HG02623 (cell line): ENCODE measurements around the gene PLCD3.
A peak's percentile ranks its signal among the peaks of the same experiment; 100 is the strongest.

Experiments used
- ATAC-seq: cut with Tn5 transposase; IDR thresholded peaks from one replicate; pipeline ENCODE4 v1.9.1; 2021; ENCODE audit warnings: moderate library complexity; ENCODE audit not compliant: unreplicated experiment

PLCD3 gene

DNA sequence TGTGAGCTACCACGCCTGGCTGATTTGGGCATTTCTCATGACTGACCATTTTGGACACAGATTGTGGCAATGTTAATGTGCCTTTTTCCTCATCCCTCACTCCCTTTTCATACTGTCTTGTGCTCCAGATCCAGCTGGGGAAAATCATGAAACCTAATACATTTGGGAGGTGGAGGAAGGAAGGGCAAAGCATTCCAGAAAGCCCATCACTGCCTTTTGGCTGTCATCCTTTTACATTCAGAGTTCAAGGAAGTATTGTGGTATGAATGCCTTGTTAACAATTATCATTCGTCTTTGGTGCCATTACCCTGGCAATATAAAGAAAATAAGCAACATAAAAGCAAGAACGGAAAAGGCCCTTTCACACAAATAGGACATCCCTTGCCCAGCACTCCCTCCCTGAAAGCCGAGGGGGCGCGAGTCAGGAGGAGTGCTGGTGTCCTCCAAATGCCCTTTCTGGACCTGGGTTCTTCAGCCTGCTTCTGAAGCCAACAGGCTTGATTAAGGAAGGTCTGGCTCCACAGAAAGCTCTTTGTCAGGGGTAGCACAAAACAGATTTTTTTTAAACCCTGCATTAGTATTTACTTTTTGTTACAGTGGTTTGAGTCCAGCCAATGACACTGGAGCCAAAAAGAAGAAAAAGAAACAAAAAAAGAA is 51.1 kb downstream of the PLCD3 start:
- no peak for ATAC-seq

GRCh38 chr17:45077643-45078042 is 54.7 kb downstream of the PLCD3 start:
- no peak for ATAC-seq

DNA sequence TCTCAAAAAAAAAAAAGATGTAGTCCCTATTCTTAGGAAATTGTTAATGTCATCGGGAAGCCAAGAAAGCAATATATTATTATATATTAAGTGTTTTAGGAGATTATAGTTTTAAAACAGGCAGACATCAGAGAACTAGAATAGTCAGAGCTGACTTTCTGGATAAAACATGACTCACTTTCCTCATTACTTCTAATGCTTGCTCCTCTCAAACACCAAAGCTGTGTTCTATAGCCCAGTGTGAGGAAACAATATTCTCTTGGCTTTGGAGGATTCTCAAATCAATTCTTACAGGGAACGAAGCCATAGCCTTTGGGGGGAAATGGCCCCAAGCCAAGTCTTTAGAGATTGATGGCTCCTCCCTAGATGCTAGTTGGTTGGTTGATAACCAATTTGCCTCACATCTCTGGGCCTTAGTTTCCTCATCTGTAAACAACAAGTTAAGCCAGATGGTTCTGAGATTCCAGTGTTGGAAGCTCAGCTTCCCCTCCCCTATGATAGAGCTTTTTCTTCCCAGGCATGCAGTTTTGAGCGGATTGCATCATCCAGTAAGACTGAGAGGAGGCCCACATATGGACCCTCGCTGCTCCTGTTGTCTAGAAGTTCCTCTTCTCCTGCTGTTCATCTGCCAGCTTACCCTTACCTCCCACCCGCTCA is 58.8 kb downstream of the PLCD3 start:
- ATAC-seq: no peak

DNA sequence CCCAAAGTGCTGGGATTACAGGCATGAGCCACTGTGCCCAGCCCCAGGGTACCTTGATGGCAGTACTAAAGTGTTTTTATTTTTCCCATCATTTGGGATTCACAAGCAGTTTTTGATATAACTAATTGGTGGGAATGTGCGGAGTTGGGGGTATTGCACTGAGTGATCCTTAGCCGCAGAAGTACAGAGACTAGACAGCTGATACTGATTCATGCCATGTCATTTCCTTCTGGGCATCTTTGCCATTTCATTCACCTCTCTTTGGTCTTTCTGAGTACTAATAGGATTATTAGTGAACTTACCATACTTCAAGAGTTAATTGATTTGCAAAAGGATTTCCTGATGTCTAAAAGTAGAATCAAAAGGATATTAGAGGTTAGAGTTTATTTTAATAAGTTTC is 61.5 kb downstream of the PLCD3 start:
- ATAC-seq: no peak

- no peak for ATAC-seq
Observed at GRCh38 chr17:45070001-45070400, 62.3 kb downstream of the PLCD3 start.

DNA sequence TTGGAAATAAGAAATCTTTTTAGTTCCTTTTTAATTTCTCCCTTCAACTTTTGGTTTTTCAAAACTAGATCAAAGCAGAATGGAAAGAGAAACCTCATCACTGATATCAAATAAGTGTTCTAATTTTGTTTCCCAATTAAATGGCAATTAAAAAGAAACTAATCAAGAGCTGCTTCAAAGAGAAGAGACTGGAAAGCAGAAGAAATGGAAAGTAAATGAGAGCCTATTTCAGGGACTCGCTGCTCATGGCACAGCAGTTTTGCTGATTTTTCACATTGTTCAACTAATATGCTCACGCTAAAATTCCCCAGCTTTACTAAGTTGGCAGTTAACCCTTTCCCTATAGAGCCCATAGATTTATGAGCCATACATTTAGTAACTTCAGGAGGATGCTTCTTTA is 64.7 kb downstream of the PLCD3 start:
- ATAC-seq: no peak

- ATAC-seq: no peak
Observed at GRCh38 chr17:45063198-45063597, 69.1 kb downstream of the PLCD3 start.

GRCh38 chr17:45061606-45062205 is 70.6 kb downstream of the PLCD3 start:
- no peak for ATAC-seq

DNA sequence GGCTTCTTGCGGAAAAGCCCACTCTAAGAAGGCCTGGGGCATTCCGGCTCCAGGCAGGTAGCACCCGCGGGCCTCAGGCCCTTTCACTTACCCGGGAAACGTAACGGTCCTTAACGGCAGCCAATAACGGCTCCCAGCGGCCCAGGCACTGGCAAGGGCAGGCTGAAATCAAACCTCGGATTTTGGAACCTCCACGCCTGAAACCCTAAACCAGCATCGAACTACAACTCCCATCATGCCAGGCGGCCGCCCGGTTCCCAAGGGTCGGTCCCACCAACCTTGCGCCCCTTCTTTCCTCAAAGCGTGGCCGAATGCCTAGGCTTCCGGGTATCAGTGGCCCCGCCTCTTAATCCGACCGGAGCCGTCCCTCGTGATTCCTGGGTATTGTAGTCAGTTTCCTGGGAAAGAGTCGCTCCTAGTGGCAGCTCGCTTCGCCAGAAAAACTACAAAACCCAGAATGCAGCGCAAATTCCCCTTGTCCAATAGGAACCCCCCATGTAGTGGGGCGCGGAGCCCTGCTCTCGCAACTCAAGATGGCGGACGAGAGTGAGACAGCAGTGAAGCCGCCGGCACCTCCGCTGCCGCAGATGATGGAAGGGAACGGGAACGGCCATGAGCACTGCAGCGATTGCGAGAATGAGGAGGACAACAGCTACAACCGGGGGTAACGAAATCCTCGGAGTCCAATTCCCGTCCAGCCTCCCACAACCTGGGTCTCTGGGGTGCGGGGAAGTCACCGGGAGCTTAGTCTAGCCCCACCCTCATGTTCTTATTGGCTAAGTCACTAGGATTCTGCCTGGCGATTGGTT is 71.3 kb downstream of the PLCD3 start, which contains the start of gene NMT1:
TSS of gene NMT1 (plus strand) at position 521 of the 809 bp plus-strand sequence. CDS start at position 534, 13 bp downstream.
- peak; percentile 83 for ATAC-seq

DNA sequence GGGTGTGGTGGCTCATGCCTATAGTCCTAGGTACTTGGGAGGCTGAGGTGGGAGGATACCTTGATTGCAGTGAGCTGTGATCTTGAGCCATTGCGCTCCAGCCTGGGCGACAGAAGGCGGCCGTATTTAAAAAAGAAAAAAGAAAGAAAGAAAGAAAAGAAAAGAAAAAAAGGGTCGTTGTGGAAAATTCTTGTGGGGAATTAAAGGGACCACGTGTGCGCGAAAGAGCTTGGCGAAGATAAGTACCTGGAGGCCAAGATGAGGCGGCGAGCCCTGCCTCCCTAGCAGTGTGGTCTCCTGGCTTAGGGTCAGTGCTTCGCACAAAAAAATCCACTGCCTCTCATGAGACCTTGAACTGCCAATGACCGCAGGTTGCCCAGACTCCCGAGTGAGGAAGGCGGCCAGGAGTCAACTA is 71.9 kb downstream of the PLCD3 start:
- no peak for ATAC-seq
